Activated CD8-positive, alpha-beta memory T cell treated with anti-CD3 and anti-CD28 coated beads, Interleukin-2, amount 50 U/mL, for 1 hour (primary cell): ENCODE measurements around the gene SETD2.

Experiments used
- DNase-seq: peaks from one replicate; pipeline ENCODE4 v3.0.0-alpha.2; 2020; ENCODE audit errors: extremely low read depth

Gene SETD2

DNA sequence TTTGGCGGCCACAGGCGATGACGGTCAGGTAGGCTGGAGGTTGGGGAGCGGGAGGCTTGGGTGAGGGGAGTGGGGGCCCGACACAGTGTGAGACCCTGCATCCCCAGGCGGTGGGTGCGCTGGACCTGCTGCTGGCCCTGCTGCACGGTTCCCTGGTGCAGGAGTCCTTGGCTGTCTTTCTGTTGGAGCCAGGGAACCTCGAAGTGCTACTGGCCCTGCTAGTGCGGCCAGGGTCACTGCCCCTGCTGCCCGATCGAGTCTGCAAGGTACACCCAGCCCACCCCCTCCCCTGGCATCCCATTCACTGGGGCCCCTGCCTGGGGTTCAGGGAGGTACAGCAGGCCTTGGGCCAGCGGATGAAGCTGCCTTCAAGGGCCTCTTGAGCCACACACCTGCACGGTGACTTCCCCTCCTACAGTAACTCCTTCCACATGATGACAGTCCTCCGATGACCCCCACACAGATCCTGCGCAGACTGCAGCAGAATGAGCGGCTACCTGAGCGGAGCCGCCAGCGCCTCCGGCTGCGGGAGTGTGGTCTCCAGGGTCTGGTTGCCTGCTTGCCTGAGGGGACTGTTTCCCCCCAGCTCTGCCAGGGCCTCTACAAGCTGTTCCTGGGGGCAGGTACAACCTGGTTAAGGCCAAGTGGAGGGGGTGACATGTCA is 164.9 kb downstream of the SETD2 start:
- DNase-seq: no peak

DNA sequence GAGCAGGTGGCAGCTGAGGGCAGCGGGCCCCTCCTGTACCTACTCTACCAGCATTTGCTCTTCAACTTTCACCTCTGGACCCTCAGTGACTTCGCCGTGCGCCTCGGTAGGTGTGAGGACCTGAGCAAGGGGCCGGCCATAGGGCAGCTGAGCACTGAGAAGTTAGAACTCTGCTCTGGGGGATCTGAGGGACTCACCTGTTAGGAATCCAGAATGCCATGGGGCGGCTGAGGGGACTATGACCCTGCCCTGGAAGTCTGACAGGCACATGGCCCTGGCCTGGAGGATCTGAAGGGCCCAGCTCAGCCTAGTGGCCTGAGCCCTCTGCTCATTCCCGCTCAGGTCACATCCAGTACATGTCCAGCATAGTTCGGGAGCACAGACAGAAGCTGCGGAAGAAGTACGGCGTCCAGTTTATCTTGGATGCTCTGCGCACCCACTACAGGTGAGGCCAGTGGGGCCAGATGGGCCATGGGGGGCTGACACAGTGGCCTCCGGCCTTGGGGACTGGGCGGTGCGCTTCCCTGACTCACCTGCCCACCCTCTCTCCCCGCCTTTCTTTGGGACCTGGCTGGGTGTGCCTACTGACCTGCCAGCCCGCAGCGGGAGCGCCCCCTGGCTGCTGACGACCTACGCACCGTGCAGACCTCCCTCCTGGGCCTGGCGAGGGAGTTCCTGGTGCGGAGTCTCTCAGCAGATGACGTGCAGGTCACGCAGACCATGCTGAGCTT is 165.6 kb downstream of the SETD2 start:
- DNase-seq: peak; percentile 41

DNA sequence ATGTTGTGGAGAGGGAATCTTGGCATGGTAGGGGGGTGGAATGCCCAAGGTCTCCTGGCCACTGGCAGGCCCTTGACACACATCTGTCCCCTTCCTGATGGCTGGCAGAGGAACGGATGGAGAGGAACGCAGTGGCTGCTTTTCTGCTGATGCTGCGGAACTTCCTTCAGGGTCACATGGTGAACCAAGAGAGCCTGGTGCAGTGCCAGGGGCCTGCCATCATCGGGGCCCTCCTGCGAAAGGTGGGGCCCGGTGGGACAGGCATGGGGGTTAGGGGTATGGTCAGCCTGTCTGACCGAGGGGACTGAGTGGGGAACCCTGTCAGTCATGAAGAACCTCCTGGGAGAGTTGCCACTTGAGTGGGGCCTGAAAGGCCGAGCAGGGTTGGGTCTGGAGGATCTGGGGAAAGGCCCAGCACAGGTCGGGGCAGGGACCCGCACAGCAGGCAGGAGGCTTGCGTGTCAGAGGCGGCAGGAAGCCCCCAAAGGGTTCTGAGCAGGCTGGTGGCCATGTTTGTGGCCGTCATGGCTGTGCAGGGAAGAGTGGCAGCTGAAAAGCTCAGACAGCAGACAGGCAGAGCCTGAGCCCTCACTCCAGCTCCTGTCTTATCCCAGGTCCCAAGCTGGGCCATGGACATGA is 166.3 kb downstream of the SETD2 start:
- DNase-seq: no peak

DNA sequence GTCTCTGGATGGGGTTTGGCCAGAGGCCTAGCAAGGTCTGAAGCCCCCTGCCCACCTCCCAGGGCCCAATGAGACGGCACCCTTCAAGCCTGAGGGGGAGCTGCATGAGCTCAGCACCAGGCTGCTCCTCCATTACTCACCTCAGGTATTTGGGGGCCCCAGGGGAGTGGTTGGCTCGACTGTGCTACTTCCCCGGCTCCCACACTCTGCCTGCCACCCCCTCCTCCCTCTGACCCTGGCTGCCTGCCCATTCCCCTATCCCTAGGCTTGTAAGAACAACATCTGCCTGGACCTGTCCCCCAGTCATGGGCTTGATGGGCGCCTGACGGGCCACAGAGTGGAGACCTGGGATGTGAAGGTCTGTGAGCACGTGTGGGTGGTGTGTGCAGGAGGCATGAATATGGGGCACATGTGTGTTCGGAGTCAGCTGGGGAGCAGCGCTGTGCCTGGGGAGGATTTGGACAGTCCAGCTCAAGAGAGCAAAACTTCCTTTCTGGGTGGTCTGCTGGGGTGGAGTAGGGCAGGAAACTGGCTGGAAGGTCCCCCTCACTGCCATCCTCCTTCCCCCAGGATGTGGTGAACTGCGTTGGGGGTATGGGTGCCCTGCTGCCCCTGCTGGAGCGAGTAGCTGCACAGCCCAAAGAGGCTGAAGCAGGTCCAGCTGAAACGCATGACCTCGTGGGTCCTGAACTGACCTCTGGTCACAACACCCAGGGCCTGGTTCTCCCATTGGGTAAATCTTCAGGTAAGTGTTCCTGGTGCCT is 167.0 kb downstream of the SETD2 start:
- no peak for DNase-seq

DNA sequence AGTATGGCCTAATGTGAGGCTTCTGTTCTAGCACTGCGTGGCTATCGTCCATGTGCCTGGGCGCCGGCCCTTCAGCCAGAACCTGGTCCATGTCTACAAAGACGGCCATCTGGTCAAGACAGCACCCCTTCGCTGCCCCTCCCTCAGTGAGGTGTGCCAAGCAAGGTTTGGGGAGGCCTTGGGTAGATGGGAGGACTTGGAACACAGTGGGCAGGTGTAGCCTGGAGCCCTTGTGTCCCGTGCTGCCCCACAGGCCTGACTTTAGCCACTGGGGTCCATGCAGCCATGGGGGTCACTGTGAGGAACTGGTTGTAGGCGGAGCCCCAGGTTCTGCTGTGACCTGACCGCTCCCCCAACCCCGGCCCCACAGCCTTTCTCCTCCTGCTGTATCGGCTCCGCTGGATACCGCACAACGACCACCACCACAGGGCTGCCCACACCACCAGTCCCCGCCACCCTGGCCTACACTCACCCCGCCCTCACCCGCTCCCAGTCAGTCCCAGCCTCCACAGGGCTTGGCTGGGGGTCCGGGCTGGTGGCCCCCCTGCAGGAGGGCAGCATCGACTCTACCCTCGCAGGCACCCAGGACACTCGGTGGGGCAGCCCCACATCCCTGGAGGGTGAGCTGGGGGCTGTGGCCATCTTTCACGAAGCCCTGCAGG is 167.9 kb downstream of the SETD2 start:
- no peak for DNase-seq

DNA sequence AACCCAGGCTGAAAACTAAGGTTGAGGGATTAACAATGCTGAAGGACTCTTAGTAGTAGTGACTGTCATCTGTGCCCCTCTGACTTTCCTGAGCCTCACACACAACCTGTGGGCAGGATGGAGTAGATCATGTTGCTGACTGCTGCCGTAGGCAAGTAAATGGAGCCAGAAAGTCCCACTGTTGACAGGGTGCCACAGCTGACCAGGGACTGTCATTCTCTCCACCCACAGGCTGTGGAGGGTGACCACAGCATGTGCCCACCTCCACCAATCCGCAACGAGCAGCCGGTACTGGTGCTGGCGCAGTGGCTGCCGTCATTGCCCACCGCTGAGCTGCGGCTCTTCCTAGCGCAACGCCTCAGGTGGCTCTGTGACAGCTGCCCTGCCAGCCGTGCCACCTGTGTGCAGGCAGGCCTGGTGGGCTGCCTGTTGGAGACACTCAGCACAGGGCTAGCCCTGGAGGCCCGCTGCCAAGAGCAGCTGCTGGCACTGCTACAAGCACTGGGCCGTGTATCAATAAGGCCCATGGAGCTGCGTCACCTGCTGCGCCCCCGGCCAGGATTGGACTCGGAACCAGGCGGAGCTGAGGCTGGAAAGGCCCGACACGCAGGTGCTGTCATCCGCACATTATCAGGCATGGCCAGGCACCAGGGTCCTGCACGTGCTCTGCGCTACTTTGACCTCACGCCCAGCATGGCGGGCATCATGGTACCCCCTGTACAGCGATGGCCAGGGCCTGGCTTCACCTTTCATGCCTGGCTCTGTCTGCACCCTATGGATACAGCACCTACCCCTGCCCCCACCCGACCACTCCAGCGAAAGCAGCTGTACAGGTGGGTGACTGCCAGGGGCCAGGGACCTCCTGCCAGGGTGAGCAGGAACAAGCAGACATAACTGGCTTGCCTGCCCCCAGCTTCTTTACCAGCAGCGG is 168.8 kb downstream of the SETD2 start:
- no peak for DNase-seq

DNA sequence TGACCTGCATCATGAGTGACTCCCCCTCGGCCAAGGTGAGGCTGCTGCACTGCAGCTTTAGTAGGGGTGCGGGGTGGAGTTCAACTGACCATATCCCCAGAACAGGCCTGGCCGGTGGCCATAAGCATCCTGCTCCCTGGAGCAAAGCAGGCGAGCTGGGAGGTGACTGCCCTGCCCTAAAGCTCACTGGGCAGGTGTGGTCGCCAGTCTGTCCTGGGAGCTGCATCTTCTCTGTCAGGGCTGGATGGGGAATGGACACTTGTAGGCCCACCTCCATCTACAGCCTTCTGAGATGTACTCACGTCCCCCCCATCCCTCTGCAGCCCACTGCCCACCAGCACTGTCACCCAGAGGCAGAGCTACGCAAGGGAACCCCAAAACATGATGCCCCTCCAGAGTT is 169.9 kb downstream of the SETD2 start:
- DNase-seq: no peak

DNA sequence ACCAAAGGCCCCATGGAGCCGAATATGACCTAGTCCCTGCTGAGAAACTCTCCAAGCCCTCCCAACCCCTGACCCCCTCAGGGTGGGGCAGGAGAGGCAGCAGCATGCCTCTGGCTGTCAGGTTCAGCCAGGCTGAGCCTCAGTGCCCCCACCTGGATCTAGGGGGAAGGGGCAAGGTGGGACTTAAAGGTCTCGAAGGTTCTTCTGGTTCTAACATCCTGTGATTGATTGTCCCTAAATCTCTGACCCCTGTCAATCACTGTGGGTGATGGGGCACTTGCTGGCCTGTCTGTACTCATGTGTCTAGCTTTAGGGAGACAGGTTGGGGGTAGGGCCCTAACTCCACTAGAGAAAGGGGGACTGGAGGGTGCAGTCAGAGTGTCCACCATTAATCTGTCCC is 170.6 kb downstream of the SETD2 start:
- DNase-seq: no peak

DNA sequence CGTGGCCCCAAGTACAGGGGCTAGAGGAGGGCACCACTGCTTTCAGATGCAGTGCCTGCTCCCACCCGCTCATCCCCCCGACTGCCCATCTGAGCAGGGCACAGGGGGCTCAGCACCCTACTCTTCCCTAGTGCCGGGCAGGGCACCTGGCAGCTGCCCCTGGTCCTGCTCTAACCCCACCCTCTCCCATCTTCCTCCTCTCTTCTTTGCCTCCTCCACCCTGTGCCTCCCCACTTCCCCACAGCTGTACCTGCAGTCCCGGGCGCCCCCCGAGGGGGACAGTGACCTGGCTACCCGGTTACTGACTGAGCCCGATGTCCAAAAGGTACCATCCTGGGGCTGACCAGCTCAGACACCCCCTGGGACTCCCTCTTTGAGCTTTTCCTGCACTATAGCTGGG is 171.7 kb downstream of the SETD2 start:
- DNase-seq: no peak

DNA sequence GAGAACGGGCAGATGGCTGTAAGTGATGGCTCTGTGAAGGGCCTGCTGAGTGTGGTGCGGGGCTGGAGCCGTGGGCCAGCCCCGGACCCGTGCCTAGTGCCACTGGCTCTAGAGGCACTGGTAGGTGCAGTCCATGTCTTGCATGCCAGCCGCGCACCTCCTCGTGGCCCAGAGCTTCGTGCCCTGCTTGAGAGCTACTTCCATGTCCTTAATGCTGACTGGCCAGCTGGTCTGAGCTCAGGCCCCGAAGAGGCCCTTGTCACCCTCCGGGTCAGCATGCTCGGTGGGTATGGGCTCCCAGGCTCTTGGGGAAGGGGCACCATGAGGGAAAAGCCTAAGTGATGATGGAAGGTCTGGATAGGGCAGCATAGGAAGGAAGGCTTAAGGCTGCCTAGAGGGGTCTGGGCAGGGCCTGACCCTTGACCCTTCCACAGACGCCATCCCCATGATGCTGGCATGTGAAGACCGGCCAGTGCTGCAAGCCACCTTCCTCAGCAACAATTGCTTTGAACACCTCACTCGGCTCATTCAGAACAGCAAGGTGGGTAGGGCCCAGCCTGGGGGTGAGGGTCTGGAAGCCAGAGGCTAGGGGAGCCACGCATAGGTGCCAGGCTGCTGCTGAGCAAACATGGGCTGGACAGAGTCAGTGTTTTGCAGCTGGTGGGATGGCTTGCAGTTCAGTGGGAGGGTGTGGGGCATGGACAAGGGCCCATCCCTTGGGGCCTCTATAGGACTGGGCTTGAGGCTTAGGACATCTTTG is 172.3 kb downstream of the SETD2 start:
- no peak for DNase-seq

DNA sequence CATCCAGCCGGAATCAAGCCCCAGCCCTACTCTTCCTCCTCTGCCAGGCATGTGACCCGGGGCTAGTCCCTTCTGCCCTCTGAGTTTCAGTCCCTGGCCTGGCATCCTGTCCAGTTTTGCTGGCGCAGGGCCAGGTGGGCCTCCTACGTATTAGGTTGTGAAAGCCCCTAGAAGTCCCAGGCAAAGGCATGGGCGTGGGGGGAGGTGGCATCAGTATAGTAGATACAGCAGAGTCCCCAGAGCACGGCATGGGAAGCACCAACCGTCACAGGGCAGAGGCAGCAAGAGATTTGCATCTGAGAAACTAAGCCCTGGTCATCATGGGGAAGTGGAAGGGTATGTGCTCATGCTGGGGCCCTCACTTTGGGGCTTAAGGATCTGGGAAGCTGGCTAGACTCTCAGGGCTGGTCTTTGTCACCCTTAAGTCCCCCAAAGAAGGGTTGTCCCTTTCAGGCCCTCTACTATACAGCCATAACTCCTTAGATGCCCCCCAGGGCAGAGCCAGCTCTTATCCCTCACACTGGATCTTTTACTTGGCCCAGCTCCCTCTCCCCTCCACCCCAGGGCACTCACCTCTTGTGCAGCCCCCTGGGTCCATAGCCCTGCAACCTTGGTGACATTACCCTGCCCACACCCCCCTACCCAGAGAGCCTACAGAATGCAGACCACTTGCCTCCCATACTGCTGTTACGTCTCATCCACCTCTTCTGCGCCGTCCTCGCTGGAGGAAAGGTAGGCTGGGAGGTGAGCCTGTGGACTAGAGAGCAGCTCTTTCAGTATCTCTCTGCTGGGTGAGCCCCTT is 173.1 kb downstream of the SETD2 start:
- no peak for DNase-seq

DNA sequence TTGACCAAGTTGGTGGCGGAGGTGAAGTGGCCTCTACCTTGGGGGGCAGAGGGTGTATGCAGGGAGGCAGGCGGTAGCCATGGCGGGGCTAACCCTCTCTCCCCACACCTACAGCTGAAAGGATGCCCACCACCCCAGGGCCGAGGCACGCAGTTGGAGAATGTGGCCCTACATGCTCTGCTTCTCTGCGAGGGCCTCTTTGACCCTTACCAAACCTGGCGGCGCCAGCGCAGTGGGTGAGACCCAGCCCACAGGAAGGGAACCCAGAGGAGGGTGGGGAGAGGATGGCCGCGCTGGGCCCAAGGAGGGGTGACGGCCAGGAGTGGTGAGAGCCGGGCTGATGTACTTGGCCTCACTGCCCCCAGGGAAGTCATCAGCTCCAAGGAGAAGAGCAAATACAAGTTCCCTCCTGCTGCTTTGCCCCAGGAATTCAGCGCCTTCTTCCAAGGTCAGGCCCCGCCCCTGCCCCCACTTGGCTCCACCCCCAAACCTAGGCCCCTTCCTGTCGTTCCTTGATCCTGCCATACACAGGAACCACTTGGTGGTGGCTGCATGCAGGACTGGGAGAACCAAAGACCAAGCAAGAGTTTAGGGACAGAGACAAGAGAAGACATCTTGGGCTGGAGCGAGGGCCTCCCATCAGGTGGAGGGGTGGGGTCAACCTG is 174.6 kb downstream of the SETD2 start:
- DNase-seq: no peak

DNA sequence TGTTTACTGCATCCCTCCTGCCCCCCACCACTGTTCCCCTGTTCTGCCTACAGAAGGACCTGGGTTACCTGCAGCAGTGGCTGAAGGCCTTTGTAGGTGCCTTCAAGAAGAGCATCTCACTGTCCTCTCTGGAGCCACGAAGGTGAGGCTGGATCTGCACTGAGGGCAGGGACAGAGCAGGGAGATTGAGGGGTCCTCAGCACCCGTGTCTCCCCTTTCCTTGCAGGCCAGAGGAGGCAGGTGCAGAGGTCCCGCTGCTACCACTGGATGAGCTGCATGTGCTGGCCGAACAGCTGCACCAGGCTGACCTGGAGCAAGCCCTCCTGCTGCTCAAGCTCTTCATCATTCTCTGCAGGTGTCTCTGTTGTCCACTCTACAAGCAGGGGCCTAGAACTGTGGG is 175.3 kb downstream of the SETD2 start:
- DNase-seq: no peak

DNA sequence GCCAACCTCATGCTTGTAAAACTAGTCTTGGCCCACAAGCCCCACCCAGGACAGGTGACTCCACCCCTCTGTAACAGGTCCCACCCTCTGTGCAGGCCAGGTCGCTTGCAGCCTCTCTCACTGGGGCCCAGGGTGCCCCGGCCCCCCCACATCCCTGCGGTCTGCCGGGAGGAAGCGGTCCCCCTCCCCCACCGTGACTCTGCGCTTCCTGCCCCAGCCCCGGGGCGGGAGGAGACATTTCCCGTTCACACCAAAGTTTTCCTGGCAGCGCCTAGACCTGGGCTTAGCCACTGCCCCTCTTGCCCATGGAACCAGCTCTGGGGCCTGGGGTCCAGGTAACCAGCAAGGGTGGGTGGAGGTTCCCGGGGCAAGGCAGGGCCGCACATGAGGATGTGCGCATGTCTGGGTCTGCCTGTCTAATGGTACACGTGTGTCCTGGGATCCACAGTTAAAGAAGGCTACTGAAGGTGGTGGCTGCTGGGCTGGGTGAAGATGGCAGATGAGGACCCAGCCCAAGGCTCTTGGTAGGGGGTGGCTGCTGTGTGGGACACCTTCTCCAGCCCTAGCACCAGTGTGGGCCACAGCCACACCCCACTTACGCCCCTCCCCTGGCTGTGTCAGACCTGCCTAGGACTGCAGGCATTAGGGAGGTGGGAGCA is 176.0 kb downstream of the SETD2 start:
- DNase-seq: peak; percentile 74

DNA sequence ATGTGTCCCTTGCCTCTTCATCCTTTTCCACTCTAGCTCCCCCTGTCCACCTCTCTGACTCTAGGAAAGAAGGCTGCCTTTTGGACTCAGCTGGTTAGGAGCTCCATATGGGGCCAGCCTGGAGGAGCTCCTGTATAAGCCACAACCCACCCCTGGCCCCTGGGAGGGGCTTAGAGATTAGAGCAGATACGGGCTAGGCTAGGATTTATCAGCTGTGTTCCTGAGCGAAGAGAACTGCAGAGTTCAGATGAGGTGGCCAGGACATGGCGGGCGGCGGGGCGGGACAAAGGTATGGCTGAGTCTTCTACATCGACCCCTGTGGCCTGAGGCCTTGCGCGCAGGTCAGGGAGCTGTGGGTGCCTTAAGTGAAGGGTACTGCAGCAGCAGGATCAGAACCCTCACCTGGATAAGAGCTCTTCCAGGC is 176.6 kb downstream of the SETD2 start:
- no peak for DNase-seq

DNA sequence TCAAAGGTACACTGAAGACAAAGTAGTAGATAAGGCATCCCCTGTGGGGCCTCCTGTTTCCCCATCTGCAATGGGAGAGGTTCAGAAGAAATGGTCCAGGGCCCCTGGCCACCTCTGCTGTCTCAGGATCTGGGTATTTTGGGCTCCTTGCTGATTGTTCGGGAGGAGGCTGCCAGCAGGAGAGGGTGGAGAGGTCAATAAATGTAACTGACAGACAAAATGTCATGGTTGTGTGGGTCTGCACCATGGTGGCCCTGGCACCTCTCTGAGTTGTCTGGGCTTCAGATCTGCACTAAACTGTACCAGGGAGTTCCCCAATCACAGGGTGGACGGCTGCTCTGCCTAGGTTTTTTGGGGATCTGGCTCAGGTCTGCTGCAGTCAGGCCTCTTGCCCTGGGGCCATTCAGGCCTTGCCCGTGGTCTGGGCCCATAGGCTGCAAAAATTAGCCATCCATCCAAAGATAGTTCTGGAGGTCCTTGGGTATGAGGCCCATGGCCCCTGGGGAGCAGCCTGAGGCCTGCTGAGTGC is 177.1 kb downstream of the SETD2 start:
- no peak for DNase-seq

DNA sequence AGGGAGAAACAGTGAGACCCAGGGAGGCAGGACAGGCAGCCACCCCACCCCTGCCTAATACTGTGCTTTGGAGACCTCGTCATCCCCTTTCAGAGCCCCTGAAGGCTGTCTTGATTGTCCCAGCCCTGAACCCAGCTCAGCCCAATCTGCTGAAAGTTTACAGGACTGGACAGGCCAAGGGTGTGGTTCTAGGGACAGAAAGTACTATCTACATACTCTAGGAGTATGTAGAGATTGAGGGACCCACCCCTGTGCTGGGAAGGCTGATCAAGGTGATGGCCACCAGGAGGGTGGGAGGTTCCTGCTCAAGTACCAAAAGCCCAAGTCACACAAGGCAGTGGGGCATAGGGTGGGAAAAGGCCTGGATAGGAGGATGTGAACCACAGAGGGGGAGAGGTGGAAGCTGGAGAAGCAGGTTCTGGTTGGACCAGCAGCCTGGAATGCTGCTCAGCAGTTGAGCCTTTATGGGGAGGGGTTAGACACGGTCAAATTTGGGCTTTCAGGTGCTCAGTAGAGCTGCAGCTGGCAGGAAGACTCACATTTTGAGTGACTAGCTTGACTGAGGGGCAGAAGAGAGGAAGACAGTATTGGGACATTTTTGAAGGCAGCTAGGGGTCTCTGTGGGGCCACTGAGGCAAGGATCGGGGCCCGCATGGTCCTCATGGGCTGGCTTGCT is 177.7 kb downstream of the SETD2 start:
- DNase-seq: no peak
